Neural cell (in vitro differentiated cells): ENCODE measurements around the gene ECI1. TPM values are rescaled to one million over a fixed set of nuclear protein-coding genes. Genes with fewer than 3 reads are reported as not detected.

Experiments used
- H2AFZ ChIP-seq: fragments of 200-600, 300-800 bp; sonication (generic), shearing (Covaris generic); 2 replicates; pipeline ENCODE4 v1.6.0; 2014; ENCODE audit warnings: low read depth, mild to moderate bottlenecking, antibody characterized with exemption, low read length, moderate library complexity
- H3F3A ChIP-seq: fragments of 200-600 bp; shearing (Covaris generic); 2 replicates; pipeline ENCODE4 v1.6.1; 2016; ENCODE audit warnings: mild to moderate bottlenecking, moderate library complexity, mixed read lengths, antibody characterized with exemption, low read length; ENCODE audit not compliant: insufficient read depth, poor library complexity, severe bottlenecking
- H3K27ac ChIP-seq: fragments of 200-600, 300-800 bp; sonication (generic), shearing (Covaris generic); 2 replicates; pipeline ENCODE4 v1.5.1; 2014; ENCODE audit warnings: mild to moderate bottlenecking, low read length, moderate library complexity
- H3K27me3 ChIP-seq: fragments of 300-800, 200-600 bp; sonication (generic), shearing (Covaris generic); 2 replicates; pipeline ENCODE4 v1.6.0; 2014; ENCODE audit warnings: mild to moderate bottlenecking, low read depth, low read length, moderate library complexity; ENCODE audit not compliant: insufficient read depth
- H3K36me3 ChIP-seq: fragments of 300-800, 200-600 bp; sonication (generic), shearing (Covaris generic); 2 replicates; pipeline ENCODE4 v1.5.1; 2014; ENCODE audit warnings: mild to moderate bottlenecking, antibody characterized with exemption, low read length, moderate library complexity; ENCODE audit not compliant: insufficient read depth
- H3K4me2 ChIP-seq: fragments of 300-800, 200-600 bp; sonication (generic), shearing (Covaris generic); 2 replicates; pipeline ENCODE4 v1.6.0; 2014; ENCODE audit warnings: mild to moderate bottlenecking, low read length
- H3K4me3 ChIP-seq: fragments of 300-800, 200-600 bp; sonication (generic), shearing (Covaris generic); 2 replicates; pipeline ENCODE4 v1.5.1; 2014; ENCODE audit warnings: mild to moderate bottlenecking, low read length, moderate library complexity
- H3K79me2 ChIP-seq: fragments of 200-600 bp; shearing (Covaris generic); replicated peaks from 2 replicates; pipeline ENCODE4 v1.6.0; 2014; ENCODE audit warnings: mild to moderate bottlenecking, low read length, moderate library complexity; ENCODE audit not compliant: insufficient read depth
- H3K9ac ChIP-seq: fragments of 300-800, 200-600 bp; sonication (generic), shearing (Covaris generic); 2 replicates; pipeline ENCODE4 v1.6.1; 2016; ENCODE audit warnings: mild to moderate bottlenecking, low read length, mixed read lengths
- H3K9me2 ChIP-seq: fragments of 200-600 bp; shearing (Covaris generic); 2 replicates; pipeline ENCODE4 v1.6.1; 2016; ENCODE audit warnings: mild to moderate bottlenecking, low read length, mixed read lengths; ENCODE audit not compliant: insufficient read depth
- H3K9me3 ChIP-seq: fragments of 200-600, 300-800 bp; sonication (generic), shearing (Covaris generic); 2 replicates; pipeline ENCODE4 v1.6.1; 2016; ENCODE audit warnings: mild to moderate bottlenecking, mixed run types, low read length, moderate library complexity, mixed read lengths
- H4K20me1 ChIP-seq: fragments of 200-600 bp; shearing (Covaris generic); 2 replicates; pipeline ENCODE4 v1.6.1; 2016; ENCODE audit warnings: mild to moderate bottlenecking, mixed run types; ENCODE audit not compliant: insufficient read depth
- EP300 ChIP-seq: fragments of 450-650 bp; conservative IDR thresholded peaks from 2 replicates; pipeline ENCODE4 v1.6.1; 2014; ENCODE audit warnings: antibody characterized with exemption, mild to moderate bottlenecking, moderate library complexity; ENCODE audit not compliant: poor library complexity, severe bottlenecking
- EZH2 ChIP-seq: fragments of 200-600, 300-800 bp; shearing (Covaris generic), sonication (generic); IDR thresholded peaks from 2 replicates; pipeline ENCODE4 v1.6.1; 2014; ENCODE audit warnings: antibody characterized with exemption, low read length, borderline replicate concordance, mild to moderate bottlenecking; ENCODE audit not compliant: insufficient read depth, poor library complexity, severe bottlenecking
- MXI1 ChIP-seq: fragments of 450-650 bp; conservative IDR thresholded peaks from 2 replicates; pipeline ENCODE4 v1.6.1; 2014; ENCODE audit warnings: antibody characterized with exemption, mild to moderate bottlenecking; ENCODE audit not compliant: poor library complexity, severe bottlenecking
- POLR2AphosphoS5 ChIP-seq: IDR thresholded peaks from 2 replicates; pipeline ENCODE4 v1.6.1; 2012
- RAD21 ChIP-seq: fragments of 450-650 bp; conservative IDR thresholded peaks from 2 replicates; pipeline ENCODE4 v1.6.1; 2014; ENCODE audit warnings: antibody characterized with exemption, mild to moderate bottlenecking, moderate library complexity
- SMC3 ChIP-seq: fragments of 450-650 bp; conservative IDR thresholded peaks from 2 replicates; pipeline ENCODE4 v1.6.1; 2014; ENCODE audit warnings: antibody characterized with exemption, mild to moderate bottlenecking, moderate library complexity; ENCODE audit not compliant: poor library complexity
- TAF1 ChIP-seq: IDR thresholded peaks from 2 replicates; pipeline ENCODE4 v1.6.1; 2012; ENCODE audit warnings: low read depth
- polyA plus RNA-seq: library from polyadenylated mRNA; depleted of rRNA; stranded (reverse); fragments of >200 nt; gene quantifications from 2 replicates; pipeline ENCODE4 v1.2.3, GENCODE V29; 2014
- TF ChIP-seq, protein P1 (sequence below): IDR thresholded peaks from 2 replicates; pipeline ENCODE4 v1.6.1; 2012; ENCODE audit warnings: borderline replicate concordance
- TF ChIP-seq, protein P2 (sequence below): fragments of 450-650 bp; IDR thresholded peaks from 2 replicates; pipeline ENCODE4 v1.5.1; 2014; ENCODE audit warnings: antibody characterized with exemption, mild to moderate bottlenecking, moderate library complexity; ENCODE audit not compliant: poor library complexity, severe bottlenecking

Gene ECI1
- polyA plus RNA-seq, 1 donor from 2014 or later, result 35.3 TPM

DNA sequence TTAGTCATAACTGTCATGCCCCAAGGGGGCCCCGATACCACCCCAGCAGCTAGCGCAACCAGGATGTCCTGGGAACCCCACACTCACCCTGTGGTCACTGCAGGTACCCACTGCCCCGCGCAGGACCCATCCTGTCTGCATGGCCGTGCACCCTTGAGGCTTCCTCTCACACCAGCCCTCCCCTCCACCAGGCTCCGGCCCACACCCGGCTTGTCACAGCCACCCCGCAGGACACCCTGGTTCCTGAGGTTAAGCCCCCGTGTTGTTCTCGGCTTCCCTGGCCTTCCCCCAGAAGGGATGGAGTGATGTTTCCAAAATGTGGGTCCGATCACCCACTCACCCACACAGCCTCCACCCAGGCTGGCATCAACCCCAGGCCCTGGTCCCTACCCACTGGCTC is 7.6 kb downstream of the ECI1 start:
- no peak overlapping the region for H2AFZ ChIP-seq
- no peaks in the 10 kb centered on the region for H3K36me3 ChIP-seq
- H3K9me3 ChIP-seq, result no peaks in the 10 kb centered on the region
- H3K4me2 ChIP-seq, result no peak overlapping the region
- no peaks in the 10 kb centered on the region for H3K27me3 ChIP-seq
- H3K27ac ChIP-seq, result no peak overlapping the region
- no peaks in the 10 kb centered on the region for H4K20me1 ChIP-seq
- H3K79me2 ChIP-seq, result peaks cover 4% of the 10 kb centered on the region
- no peak overlapping the region for H3K4me3 ChIP-seq
- no peaks in the 10 kb centered on the region for H3F3A ChIP-seq
- H3K9me2 ChIP-seq, result no peaks in the 10 kb centered on the region
- TF ChIP-seq, protein P1, sequence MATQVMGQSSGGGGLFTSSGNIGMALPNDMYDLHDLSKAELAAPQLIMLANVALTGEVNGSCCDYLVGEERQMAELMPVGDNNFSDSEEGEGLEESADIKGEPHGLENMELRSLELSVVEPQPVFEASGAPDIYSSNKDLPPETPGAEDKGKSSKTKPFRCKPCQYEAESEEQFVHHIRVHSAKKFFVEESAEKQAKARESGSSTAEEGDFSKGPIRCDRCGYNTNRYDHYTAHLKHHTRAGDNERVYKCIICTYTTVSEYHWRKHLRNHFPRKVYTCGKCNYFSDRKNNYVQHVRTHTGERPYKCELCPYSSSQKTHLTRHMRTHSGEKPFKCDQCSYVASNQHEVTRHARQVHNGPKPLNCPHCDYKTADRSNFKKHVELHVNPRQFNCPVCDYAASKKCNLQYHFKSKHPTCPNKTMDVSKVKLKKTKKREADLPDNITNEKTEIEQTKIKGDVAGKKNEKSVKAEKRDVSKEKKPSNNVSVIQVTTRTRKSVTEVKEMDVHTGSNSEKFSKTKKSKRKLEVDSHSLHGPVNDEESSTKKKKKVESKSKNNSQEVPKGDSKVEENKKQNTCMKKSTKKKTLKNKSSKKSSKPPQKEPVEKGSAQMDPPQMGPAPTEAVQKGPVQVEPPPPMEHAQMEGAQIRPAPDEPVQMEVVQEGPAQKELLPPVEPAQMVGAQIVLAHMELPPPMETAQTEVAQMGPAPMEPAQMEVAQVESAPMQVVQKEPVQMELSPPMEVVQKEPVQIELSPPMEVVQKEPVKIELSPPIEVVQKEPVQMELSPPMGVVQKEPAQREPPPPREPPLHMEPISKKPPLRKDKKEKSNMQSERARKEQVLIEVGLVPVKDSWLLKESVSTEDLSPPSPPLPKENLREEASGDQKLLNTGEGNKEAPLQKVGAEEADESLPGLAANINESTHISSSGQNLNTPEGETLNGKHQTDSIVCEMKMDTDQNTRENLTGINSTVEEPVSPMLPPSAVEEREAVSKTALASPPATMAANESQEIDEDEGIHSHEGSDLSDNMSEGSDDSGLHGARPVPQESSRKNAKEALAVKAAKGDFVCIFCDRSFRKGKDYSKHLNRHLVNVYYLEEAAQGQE, result no peak
- no peak for TF ChIP-seq EZH2
- TF ChIP-seq, protein P2, sequence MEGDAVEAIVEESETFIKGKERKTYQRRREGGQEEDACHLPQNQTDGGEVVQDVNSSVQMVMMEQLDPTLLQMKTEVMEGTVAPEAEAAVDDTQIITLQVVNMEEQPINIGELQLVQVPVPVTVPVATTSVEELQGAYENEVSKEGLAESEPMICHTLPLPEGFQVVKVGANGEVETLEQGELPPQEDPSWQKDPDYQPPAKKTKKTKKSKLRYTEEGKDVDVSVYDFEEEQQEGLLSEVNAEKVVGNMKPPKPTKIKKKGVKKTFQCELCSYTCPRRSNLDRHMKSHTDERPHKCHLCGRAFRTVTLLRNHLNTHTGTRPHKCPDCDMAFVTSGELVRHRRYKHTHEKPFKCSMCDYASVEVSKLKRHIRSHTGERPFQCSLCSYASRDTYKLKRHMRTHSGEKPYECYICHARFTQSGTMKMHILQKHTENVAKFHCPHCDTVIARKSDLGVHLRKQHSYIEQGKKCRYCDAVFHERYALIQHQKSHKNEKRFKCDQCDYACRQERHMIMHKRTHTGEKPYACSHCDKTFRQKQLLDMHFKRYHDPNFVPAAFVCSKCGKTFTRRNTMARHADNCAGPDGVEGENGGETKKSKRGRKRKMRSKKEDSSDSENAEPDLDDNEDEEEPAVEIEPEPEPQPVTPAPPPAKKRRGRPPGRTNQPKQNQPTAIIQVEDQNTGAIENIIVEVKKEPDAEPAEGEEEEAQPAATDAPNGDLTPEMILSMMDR, result no peak
- TF ChIP-seq SMC3, result no peak
- no peak for TF ChIP-seq RAD21
- no peak for TF ChIP-seq MXI1
- TF ChIP-seq POLR2AphosphoS5, result no peak
- H3K9ac ChIP-seq, result no peak overlapping the region

DNA sequence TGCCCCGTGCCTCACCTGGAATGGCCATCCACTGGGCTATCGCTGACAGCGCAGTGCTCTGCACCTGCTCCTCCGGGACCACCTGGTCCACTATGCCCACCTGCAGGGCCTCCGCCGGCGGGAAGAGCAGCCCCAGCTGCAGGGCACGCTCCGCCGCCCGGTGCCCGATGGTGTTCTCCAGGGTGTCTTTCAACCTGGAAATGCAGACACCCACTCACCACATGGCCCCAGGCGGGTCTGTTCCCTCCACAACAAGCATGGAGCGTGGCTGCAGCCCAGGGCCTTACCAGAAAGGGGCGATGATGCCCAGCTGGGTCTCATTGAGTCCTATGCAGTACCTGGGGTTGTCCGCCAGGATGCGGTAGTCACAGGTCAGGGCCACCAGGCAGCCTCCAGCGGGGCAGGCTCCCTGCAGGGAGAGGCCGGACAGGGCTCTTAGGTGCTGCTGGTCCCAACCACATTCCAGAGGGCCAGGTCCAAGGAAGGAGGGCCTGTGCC is 8.3 kb downstream of the ECI1 start:
- Histone ChIP-seq H3F3A (no peaks in the 10 kb centered on the region), H3K36me3 (no peaks in the 10 kb centered on the region), H3K9ac (no peak overlapping the region), H3K79me2 (no peaks in the 10 kb centered on the region), H3K4me2 (no peak overlapping the region), H4K20me1 (no peaks in the 10 kb centered on the region), H3K4me3 (no peak overlapping the region), H3K9me2 (no peaks in the 10 kb centered on the region), H3K27ac (no peak overlapping the region), H3K9me3 (no peaks in the 10 kb centered on the region), H2AFZ (no peak overlapping the region), H3K27me3 (no peaks in the 10 kb centered on the region)
- TF ChIP-seq EP300 (no peak), MXI1 (no peak), POLR2AphosphoS5 (no peak), EZH2 (no peak), TAF1 (no peak), SMC3 (no peak), RAD21 (no peak)
- TF ChIP-seq, protein P1, result no peak
- TF ChIP-seq, protein P2, result no peak
